HL-60/S4 (cell line): ENCODE data around the gene IL10RB.

Experiments
- in situ Hi-C: fragments of 300-500 bp; cut with MboI; formaldehyde crosslinking; loops from 2 replicates; pipeline ENCODE4 v1.14.3; 2022; ENCODE audit warnings: low sequenced_read_pairs

IL10RB gene

GRCh38 chr21:33325222-33326067, 59.3 kb downstream of the IL10RB start:
- in situ Hi-C loops, result no loop called here

DNA sequence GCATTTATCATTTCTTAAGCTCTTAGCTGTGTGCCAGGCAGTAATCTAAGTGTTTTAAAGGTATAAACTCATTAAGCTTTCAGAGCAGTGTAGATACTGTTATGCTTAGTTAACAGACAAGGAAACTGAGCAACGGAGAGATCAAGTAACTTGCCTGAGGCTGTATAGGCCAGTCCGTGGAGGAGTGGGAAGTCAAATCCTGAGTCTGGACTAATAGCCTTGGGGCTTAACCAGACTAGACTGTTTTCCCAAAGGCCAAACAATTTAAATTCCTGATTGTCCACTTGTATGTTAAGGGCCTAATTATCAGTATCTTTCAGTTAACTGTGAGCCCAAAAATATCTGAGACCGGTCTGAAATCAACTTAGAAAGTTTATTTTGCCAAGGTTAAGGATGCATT, 61.2 kb downstream of the IL10RB start:
- in situ Hi-C loops, result no loop called here

- in situ Hi-C loops, result no loop called here
Observed at GRCh38 chr21:33327792-33328433, 61.7 kb downstream of the IL10RB start.

- in situ Hi-C loops, result no loop called here
Observed at GRCh38 chr21:33330726-33331125, 64.6 kb downstream of the IL10RB start.

DNA sequence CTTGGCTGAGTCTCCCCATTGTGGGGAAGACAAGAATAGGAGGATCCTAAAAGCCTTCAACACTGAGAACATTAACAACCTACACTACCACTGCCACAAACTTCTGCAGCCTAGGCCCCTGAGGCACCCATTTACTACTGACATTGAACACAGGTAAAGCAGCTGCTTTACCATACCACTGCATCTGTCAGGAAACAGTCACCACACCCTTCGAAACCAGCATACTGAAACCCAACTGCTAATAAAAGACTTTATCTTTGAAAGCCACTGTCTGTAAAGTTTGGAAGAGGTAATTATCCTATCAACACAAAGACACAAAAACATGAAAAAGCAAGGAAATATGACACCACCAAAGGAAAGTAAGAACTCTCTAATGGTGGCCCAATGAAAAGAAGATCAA, 66.0 kb downstream of the IL10RB start:
- in situ Hi-C loops, result no loop called here

DNA sequence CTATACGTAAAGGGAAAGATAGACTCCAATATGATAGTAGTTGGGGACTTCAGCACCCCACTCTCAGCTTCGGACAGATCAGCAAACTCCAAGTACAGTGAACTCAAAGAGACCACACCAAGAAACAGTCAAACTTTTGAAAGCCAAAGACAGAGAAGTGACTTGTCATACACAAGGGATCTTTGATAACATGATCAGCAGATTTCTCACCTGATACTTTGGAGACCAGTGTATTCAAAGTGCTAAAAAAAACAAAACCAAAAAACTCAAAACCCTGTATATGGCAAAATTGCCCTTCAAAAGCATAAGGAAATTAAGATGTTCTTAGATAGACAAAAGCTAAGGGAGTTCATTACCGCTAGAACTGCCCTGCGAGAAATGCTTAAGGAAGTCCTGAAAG, 68.0 kb downstream of the IL10RB start:
- in situ Hi-C loops, result no loop called here

- in situ Hi-C loops, result no loop called here
Observed at GRCh38 chr21:33334824-33335223, 68.7 kb downstream of the IL10RB start.

- in situ Hi-C loops, result no loop called here
Observed at GRCh38 chr21:33339135-33339534, 73.0 kb downstream of the IL10RB start.

GRCh38 chr21:33339918-33340317, 73.8 kb downstream of the IL10RB start:
- in situ Hi-C loops, result no loop called here

DNA sequence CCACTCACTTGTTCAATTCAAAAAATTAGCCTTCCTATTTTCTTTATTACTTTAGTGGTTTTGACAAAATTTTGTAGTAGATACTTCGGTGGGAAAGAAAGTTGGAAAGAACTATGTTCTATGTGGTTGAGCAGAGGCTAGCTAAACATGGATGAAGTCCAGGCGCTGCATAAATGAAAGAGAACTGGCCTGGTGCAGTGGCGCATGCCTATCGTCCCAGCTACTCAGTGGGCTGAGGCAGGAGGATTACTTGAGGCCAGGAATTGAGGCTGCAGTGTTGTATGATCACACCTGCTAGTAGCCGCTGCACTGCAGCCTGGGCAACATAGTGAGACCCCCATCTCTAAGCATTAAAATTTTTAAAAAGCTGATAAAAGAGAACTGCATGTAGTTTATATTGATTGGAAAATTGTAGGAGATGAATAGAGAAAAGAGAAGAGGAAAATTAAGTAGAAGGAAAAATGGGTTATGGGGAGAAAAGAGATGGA, 79.6 kb downstream of the IL10RB start:
- in situ Hi-C loops, result no loop called here
